Psoas muscle (tissue), 8 donors: Measurements from ENCODE around the gene METRNL. TPM values are rescaled to one million over a fixed set of nuclear protein-coding genes. Genes with fewer than 3 reads are reported as not detected.
A peak's percentile ranks its signal among the peaks of the same experiment; 100 is the strongest.

Experiments
- ATAC-seq, 4 donors: fragments of 200-7000 bp; cut with Tn5 transposase; one replicate each; pipeline ENCODE4 v1.9.1; 2020; ENCODE audit warnings: moderate library complexity in 3 of 4, mild to moderate bottlenecking in 2 of 4
- DNase-seq, 2 donors: peaks; one replicate each; pipeline ENCODE4 v3.0.0-alpha.2; 2020
- H3K27ac ChIP-seq: fragments of 200-600 bp; one replicate; pipeline ENCODE4 v1.8.0; 2022
- H3K27me3 ChIP-seq, 3 donors: fragments of 200-600 bp in 1 of 3; one replicate each; pipeline versions ENCODE4 v1.6.1 to v1.8.0; 2013 to 2022; ENCODE audit warnings: low read length in 2 of 3, mild to moderate bottlenecking in 2 of 3, moderate library complexity in 1 of 3; ENCODE audit not compliant: insufficient read depth in 3 of 3
- H3K36me3 ChIP-seq, 2 donors: fragments of 200-600 bp in 1 of 2; one replicate each; pipeline versions ENCODE4 v1.6.1 to v1.8.0; 2013 to 2022; ENCODE audit warnings: low read depth in 1 of 2, mild to moderate bottlenecking in 1 of 2, moderate library complexity in 1 of 2; ENCODE audit not compliant: insufficient read depth in 1 of 2
- H3K4me1 ChIP-seq: fragments of 200-600 bp; one replicate; pipeline ENCODE4 v1.8.0; 2022
- H3K4me3 ChIP-seq: fragments of 200-600 bp; one replicate; pipeline ENCODE4 v1.8.0; 2022; ENCODE audit warnings: mild to moderate bottlenecking
- H3K9me3 ChIP-seq: fragments of 200-600 bp; one replicate; pipeline ENCODE4 v1.8.0; 2022
- WGBS, 3 donors: extraction: QIAGEN DNeasy Blood & Tissue Kit; methylation state at CpG; one replicate each; pipeline versions ENCODE4 v1.1.6 to v1.1.7; 2013; 5-methylcytosine and 5-hydroxymethylcytosine counted together
- intact Hi-C, 2 donors: fragments of 100-400 bp; cut with DNase I; formaldehyde crosslinking; loops; one replicate each; pipeline versions ENCODE4 v1.11.0 to v1.14.2; 2022
- polyA plus RNA-seq, 3 donors: library from polyadenylated mRNA; stranded (reverse); fragments of 200-250 nt; gene quantifications; one replicate each; pipeline ENCODE4 v1.2.3, GENCODE V29; 2013
- total RNA-seq, 4 donors: library from RNA; stranded (reverse); fragmentation: NEBNext Ultra II Directional in 2 of 4; extraction: Animal tissue kit (Norgen Biotek cat#: 25700) in 2 of 4; gene quantifications; one replicate each; pipeline versions ENCODE4 v1.2.1 to v1.2.4, GENCODE V29; 2021 to 2023
- TF ChIP-seq, protein P1 (sequence below): fragments of 200-600 bp; IDR thresholded peaks from one replicate; pipeline ENCODE4 v1.8.0; 2022; ENCODE audit warnings: antibody characterized with exemption
- donor health status: healthy with polysubstance abuse.
- donor health status: DM: no; HTN: no; CAD: no; lungs with moderate emphysema.
- donor health status: Bipolar disorder and iron deficiency.
- donor health status: healthy.
- donor health status: DM: yes; HTN: yes; CAD: no.
- donor health status: DM: no; HTN: no; CAD: no.
- donor health status: DM: no; HTN: no; CAD: no.
- donor health status: DM: yes; HTN: yes; CAD: no.

The METRNL gene
- total and polyA plus RNA-seq, 7 donors, result 6.7 to 81.7 (median 12.1) TPM

DNA sequence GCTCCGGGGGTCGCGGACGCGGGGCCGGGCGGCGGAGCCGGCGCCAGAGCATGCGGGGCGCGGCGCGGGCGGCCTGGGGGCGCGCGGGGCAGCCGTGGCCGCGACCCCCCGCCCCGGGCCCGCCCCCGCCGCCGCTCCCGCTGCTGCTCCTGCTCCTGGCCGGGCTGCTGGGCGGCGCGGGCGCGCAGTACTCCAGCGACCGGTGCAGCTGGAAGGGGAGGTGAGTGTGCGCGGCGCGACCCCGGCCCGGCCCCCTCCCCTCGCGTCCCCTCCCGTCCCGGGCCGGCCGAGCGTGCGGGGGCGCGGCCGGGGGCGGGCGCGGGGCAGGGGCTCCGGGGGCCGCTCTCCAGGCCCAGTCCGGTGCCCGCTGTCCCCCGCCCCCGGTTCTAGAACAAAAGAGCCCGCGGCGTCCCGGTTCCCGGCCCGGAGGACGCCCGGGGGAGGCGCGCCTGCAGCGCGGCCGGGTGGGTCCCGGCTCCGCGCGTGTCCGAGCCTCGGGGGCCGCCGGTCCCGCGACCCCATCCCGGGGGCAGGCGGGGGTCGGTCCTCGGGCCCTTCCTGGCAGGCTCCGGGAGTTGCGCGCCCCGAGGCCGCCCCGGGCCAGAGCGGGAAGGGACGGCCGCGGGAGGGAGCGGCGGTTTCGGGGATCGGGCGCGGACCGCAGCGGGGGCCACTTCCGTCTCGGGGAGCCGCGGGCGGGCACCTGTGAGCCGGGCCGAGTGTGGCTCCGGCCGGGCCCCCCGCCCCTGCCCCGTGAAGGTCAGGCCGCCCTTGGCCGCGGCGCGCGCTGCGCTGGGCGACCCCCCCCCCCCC, 563 bp downstream of the METRNL start:
- H3K4me1 ChIP-seq, result peaks cover 7% of the 10 kb centered on the region
- WGBS, 3 donors, result 0 to 1% (median 1%) methylated on average over 45 to 121 of the region's 127 CpGs
- no peaks in the 10 kb centered on the region for H3K9me3 ChIP-seq
- peak overlapping the region; percentile 41 for H3K27ac ChIP-seq
- no peak for ATAC-seq
- TF ChIP-seq, protein P1, sequence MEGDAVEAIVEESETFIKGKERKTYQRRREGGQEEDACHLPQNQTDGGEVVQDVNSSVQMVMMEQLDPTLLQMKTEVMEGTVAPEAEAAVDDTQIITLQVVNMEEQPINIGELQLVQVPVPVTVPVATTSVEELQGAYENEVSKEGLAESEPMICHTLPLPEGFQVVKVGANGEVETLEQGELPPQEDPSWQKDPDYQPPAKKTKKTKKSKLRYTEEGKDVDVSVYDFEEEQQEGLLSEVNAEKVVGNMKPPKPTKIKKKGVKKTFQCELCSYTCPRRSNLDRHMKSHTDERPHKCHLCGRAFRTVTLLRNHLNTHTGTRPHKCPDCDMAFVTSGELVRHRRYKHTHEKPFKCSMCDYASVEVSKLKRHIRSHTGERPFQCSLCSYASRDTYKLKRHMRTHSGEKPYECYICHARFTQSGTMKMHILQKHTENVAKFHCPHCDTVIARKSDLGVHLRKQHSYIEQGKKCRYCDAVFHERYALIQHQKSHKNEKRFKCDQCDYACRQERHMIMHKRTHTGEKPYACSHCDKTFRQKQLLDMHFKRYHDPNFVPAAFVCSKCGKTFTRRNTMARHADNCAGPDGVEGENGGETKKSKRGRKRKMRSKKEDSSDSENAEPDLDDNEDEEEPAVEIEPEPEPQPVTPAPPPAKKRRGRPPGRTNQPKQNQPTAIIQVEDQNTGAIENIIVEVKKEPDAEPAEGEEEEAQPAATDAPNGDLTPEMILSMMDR, result no peak
- intact Hi-C loops, result no loop called here
- H3K27me3 ChIP-seq, result peaks cover 0 to 14% (median 7%) of the 10 kb centered on the region in 3 donors
- H3K4me3 ChIP-seq, result peak overlapping the region; percentile 71
- H3K36me3 ChIP-seq, result no peaks in the 10 kb centered on the region
- no peak for DNase-seq

DNA sequence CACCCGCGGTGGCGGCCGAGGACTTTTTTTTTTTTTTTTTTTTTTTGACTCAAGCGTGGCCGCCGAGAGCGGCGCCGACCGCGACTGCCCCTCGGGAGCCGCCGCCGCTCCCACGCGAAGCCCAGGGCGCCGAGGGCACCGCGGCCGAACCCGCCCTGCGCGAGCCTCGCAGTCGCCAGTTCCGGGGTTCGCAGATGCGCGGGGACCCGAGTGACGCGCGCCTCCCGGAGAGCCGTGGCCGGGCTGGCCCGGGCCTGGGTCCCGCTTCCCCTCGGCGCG, 1.1 kb downstream of the METRNL start:
- Histone ChIP-seq H3K4me3 (peak overlapping the region; percentile 71), H3K9me3 (no peaks in the 10 kb centered on the region), H3K27ac (peak overlapping the region; percentile 41), H3K27me3 (peaks cover 0 to 14% (median 7%) of the 10 kb centered on the region in 3 donors), H3K36me3 (no peaks in the 10 kb centered on the region), H3K4me1 (peaks cover 7% of the 10 kb centered on the region)
- DNase-seq (no peak), ATAC-seq (no peak)
- TF ChIP-seq, protein P1, result no peak
- intact Hi-C loops, result no loop called here
- WGBS, 3 donors, result 0 to 1% (median 0%) methylated on average over 25 to 43 of the region's 44 CpGs

GRCh38 chr17:83080858-83081683, 1.7 kb downstream of the METRNL start:
- DNase-seq, result peak in 1 of 2 donors; percentile 60
- H3K9me3 ChIP-seq, result no peaks in the 10 kb centered on the region
- H3K4me1 ChIP-seq, result peaks cover 7% of the 10 kb centered on the region
- no peaks in the 10 kb centered on the region for H3K36me3 ChIP-seq
- TF ChIP-seq, protein P1, result no peak
- peak overlapping the region; percentile 41 for H3K27ac ChIP-seq
- peak in 2 of 4 donors; percentile 11 for ATAC-seq
- peak overlapping the region; percentile 71 for H3K4me3 ChIP-seq
- intact Hi-C loops, result no loop called here
- 6 to 14% (median 7%) methylated on average over 17 to 91 of the region's 91 CpGs for WGBS, 3 donors
- H3K27me3 ChIP-seq, result peaks cover 0 to 14% (median 7%) of the 10 kb centered on the region in 3 donors

GRCh38 chr17:83081684-83082201, 2.3 kb downstream of the METRNL start:
- peaks cover 7% of the 10 kb centered on the region for H3K4me1 ChIP-seq
- ATAC-seq (peak in 1 of 4 donors; percentile 9), DNase-seq (peak; percentile 66 to 75)
- peak overlapping the region; percentile 41 for H3K27ac ChIP-seq
- H3K9me3 ChIP-seq, result no peaks in the 10 kb centered on the region
- intact Hi-C loops, result no loop called here
- H3K27me3 ChIP-seq, result peaks cover 0 to 14% (median 7%) of the 10 kb centered on the region in 3 donors
- TF ChIP-seq, protein P1, result no peak
- no peaks in the 10 kb centered on the region for H3K36me3 ChIP-seq
- peak overlapping the region; percentile 71 for H3K4me3 ChIP-seq
- 48 to 71% (median 52%) methylated on average over 23 of the region's 23 CpGs for WGBS, 3 donors
